Middle frontal gyrus (tissue), 1 donor: Measurements from ENCODE around the gene GFPT2.
A peak's percentile ranks its signal among the peaks of the same experiment; 100 is the strongest.

Source experiments
- DNase-seq: peaks from one replicate; pipeline ENCODE4 v3.0.0-alpha.2; 2015; ENCODE audit warnings: low spot score; ENCODE audit errors: extremely low spot score

The GFPT2 gene

GRCh38 chr5:180378438-180379344, 25.6 kb upstream of the GFPT2 start:
- DNase-seq, result no peak

- no peak for DNase-seq
Observed at GRCh38 chr5:180377556-180378197, 24.5 kb upstream of the GFPT2 start.

GRCh38 chr5:180376511-180376910, 23.4 kb upstream of the GFPT2 start:
- DNase-seq, result peak; percentile 33

GRCh38 chr5:180375955-180376354, 22.8 kb upstream of the GFPT2 start:
- DNase-seq, result no peak

- DNase-seq, result no peak
Observed at GRCh38 chr5:180375291-180375690, 22.2 kb upstream of the GFPT2 start.

GRCh38 chr5:180373870-180374269, 20.7 kb upstream of the GFPT2 start:
- no peak for DNase-seq

GRCh38 chr5:180373454-180373853, 20.3 kb upstream of the GFPT2 start:
- DNase-seq, result no peak

- no peak for DNase-seq
Observed at GRCh38 chr5:180371949-180372348, 18.8 kb upstream of the GFPT2 start.

- DNase-seq, result no peak
Observed at GRCh38 chr5:180370861-180371641, 17.9 kb upstream of the GFPT2 start.

- DNase-seq, result peak; percentile 53
Observed at GRCh38 chr5:180367991-180368390, 14.9 kb upstream of the GFPT2 start.

GRCh38 chr5:180367300-180367699, 14.2 kb upstream of the GFPT2 start:
- no peak for DNase-seq

GRCh38 chr5:180366326-180366725, 13.2 kb upstream of the GFPT2 start:
- DNase-seq, result no peak

GRCh38 chr5:180365829-180366228, 12.7 kb upstream of the GFPT2 start:
- DNase-seq, result no peak

- no peak for DNase-seq
Observed at GRCh38 chr5:180364306-180364856, 11.2 kb upstream of the GFPT2 start.

GRCh38 chr5:180360078-180360957, 7.2 kb upstream of the GFPT2 start:
- no peak for DNase-seq

- no peak for DNase-seq
Observed at GRCh38 chr5:180358694-180359093, 5.6 kb upstream of the GFPT2 start.

- DNase-seq, result no peak
Observed at GRCh38 chr5:180358179-180358578, 5.0 kb upstream of the GFPT2 start.

- DNase-seq, result no peak
Observed at GRCh38 chr5:180354966-180355365, 1.8 kb upstream of the GFPT2 start.

GRCh38 chr5:180353980-180354452, 880 bp upstream of the GFPT2 start:
- DNase-seq, result no peak
